ENCODE results near the gene LRRC32. TPM values are rescaled to one million over a fixed set of nuclear protein-coding genes. Genes with fewer than 3 reads are reported as not detected.

LRRC32 gene
- total RNA-seq, 3 donors from 2014 or later = 10.4 to 20.3 (median 18.6) TPM

- ATAC-seq = no peak
- Histone ChIP-seq H3K4me3 (no peak overlapping the region), H3K36me3 (ENCODE audit: low read depth) (no peaks in the 10 kb centered on the region), H3K4me1 (ENCODE audit: low read depth) (no peaks in the 10 kb centered on the region), H3K9me3 (no peaks in the 10 kb centered on the region)
- intact Hi-C loops (cut with DNase I, micrococcal nuclease) = no loop called here
- no peak for TF ChIP-seq CTCF (IDR thresholded peaks at IDR 0.05)
- DNase-seq = no peak
Observed at GRCh38 chr11:76708972-76709660, 38.6 kb upstream of the LRRC32 start.

GRCh38 chr11:76707293-76707825 is 36.8 kb upstream of the LRRC32 start:
- no peak for TF ChIP-seq CTCF (IDR thresholded peaks at IDR 0.05)
- Histone ChIP-seq H3K36me3 (ENCODE audit: low read depth) (no peaks in the 10 kb centered on the region), H3K4me1 (ENCODE audit: low read depth) (no peaks in the 10 kb centered on the region), H3K4me3 (no peak overlapping the region), H3K9me3 (no peaks in the 10 kb centered on the region)
- DNase-seq (no peak), ATAC-seq (no peak)
- intact Hi-C loops (cut with DNase I, micrococcal nuclease) = no loop called here

GRCh38 chr11:76706667-76707066 is 36.1 kb upstream of the LRRC32 start:
- TF ChIP-seq CTCF (IDR thresholded peaks at IDR 0.05) = no peak

GRCh38 chr11:76705826-76706225 is 35.3 kb upstream of the LRRC32 start:
- DNase-seq = no peak
- TF ChIP-seq CTCF (IDR thresholded peaks at IDR 0.05) = no peak
- H3K36me3 ChIP-seq (ENCODE audit: low read depth) = no peaks in the 10 kb centered on the region
- no peaks in the 10 kb centered on the region for H3K9me3 ChIP-seq
- intact Hi-C loops (cut with DNase I, micrococcal nuclease) = no loop called here
- H3K4me1 ChIP-seq (ENCODE audit: low read depth) = no peaks in the 10 kb centered on the region
- H3K4me3 ChIP-seq = no peak overlapping the region
- no peak for ATAC-seq

More at GRCh38 chr11:76706667-76707066, 36.1 kb upstream of the LRRC32 start:
- no peaks in the 10 kb centered on the region for H3K36me3 ChIP-seq (ENCODE audit: low read depth)
- ATAC-seq (no peak), DNase-seq (no peak)
- no peak overlapping the region for H3K4me3 ChIP-seq
- H3K4me1 ChIP-seq (ENCODE audit: low read depth) = no peaks in the 10 kb centered on the region
- intact Hi-C loops (cut with DNase I, micrococcal nuclease) = no loop called here
- H3K9me3 ChIP-seq = no peaks in the 10 kb centered on the region

GRCh38 chr11:76704171-76704948 is 33.8 kb upstream of the LRRC32 start:
- intact Hi-C loops (cut with DNase I, micrococcal nuclease) = no loop called here
- H3K9me3 ChIP-seq = no peaks in the 10 kb centered on the region
- no peak for DNase-seq

More at GRCh38 chr11:76704171-76704948, 33.8 kb upstream of the LRRC32 start:
- TF ChIP-seq CTCF (IDR thresholded peaks at IDR 0.05) = no peak
- no peak for ATAC-seq
- H3K4me3 ChIP-seq = no peak overlapping the region
- no peaks in the 10 kb centered on the region for H3K4me1 ChIP-seq (ENCODE audit: low read depth)
- no peaks in the 10 kb centered on the region for H3K36me3 ChIP-seq (ENCODE audit: low read depth)
